Measurements from ENCODE around the gene LTF.

DNA sequence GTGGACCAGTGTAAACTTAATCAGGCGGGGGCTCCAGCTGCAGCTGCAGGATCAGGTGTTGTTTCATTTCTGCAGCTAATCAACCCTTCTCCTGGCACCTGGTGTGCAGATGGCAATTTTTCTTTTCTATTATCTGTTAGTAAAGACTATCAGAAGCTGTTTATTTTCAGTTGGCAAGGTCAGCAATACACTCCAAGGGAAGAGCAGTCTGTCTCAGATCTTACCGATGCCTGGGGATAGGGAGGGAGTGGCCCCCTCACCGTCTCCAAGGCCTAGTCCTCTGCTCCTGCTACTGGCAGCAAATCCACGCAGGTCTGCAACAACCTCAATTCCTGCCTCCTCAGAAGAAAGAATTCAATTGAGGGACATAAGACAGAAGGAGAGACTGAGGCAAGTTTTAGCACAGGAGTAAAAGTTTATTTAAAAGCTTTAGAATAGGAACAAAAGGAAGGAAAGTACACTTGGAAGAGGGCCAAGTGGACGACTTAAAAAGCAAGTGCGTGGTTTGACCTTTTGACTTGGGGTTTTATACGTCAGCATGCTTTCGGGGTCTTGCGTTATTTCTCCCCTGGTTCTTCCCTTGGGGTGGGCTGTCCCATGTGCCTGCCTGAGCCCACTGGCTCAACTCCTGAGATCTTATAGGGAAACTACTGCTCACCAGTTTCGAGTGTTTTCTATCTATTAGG, 48.4 kb downstream of the LTF start:
- TF ChIP-seq, protein P1, sequence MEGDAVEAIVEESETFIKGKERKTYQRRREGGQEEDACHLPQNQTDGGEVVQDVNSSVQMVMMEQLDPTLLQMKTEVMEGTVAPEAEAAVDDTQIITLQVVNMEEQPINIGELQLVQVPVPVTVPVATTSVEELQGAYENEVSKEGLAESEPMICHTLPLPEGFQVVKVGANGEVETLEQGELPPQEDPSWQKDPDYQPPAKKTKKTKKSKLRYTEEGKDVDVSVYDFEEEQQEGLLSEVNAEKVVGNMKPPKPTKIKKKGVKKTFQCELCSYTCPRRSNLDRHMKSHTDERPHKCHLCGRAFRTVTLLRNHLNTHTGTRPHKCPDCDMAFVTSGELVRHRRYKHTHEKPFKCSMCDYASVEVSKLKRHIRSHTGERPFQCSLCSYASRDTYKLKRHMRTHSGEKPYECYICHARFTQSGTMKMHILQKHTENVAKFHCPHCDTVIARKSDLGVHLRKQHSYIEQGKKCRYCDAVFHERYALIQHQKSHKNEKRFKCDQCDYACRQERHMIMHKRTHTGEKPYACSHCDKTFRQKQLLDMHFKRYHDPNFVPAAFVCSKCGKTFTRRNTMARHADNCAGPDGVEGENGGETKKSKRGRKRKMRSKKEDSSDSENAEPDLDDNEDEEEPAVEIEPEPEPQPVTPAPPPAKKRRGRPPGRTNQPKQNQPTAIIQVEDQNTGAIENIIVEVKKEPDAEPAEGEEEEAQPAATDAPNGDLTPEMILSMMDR (IDR thresholded peaks at IDR 0.05) = no peak
- TF ChIP-seq POLR2A (IDR thresholded peaks at IDR 0.05) = no peak

Measured in testis (tissue), 2 donors.